ENCODE measurements around the gene NEDD8. TPM values are rescaled to one million over a fixed set of nuclear protein-coding genes. Genes with fewer than 3 reads are reported as not detected.

The NEDD8 gene
- polyA plus RNA-seq, 1 experiment = 242 TPM

- no peak for DNase-seq (ENCODE audit: low read depth)
- Histone ChIP-seq H3K36me3 (ENCODE audit: control insufficient read depth, insufficient read depth, low read length) (peaks cover 20% of the 10 kb centered on the region), H3K4me3 (ENCODE audit: low read depth, low read length) (no peak overlapping the region), H3K27me3 (ENCODE audit: control insufficient read depth, insufficient read depth, low read length) (no peaks in the 10 kb centered on the region)
- ChIA-PET CTCF (interaction anchor here (2.1 to 4.1 kb wide), 5 partner anchors 7 to 28 kb away, joined by 9 to 29 read pairs (median 16); partner anchors contain the start of genes TGM1 and TINF2), POLR2A (no interaction called here)
- no peak for TF ChIP-seq CTCF (IDR thresholded peaks at IDR 0.05; ENCODE audit: insufficient read depth, low read depth, low read length)
These were observed 37.2 kb upstream of the NEDD8 start for GRCh38 chr14:24269368-24269767.

- TF ChIP-seq CTCF (IDR thresholded peaks at IDR 0.05; ENCODE audit: insufficient read depth, low read depth, low read length) = no peak
- POLR2A ChIA-PET = no interaction called here
- no peaks in the 10 kb centered on the region for H3K27me3 ChIP-seq (ENCODE audit: control insufficient read depth, insufficient read depth, low read length)
- CTCF ChIA-PET = no interaction called here
- H3K4me3 ChIP-seq (ENCODE audit: low read depth, low read length) = no peak overlapping the region
- no peak for DNase-seq (ENCODE audit: low read depth)
- peaks cover 20% of the 10 kb centered on the region for H3K36me3 ChIP-seq (ENCODE audit: control insufficient read depth, insufficient read depth, low read length)
These were observed 36.1 kb upstream of the NEDD8 start for GRCh38 chr14:24268225-24268624.

- no peaks in the 10 kb centered on the region for H3K27me3 ChIP-seq (ENCODE audit: control insufficient read depth, insufficient read depth, low read length)
- ChIA-PET POLR2A (no interaction called here), CTCF (no interaction called here)
- no peak for TF ChIP-seq CTCF (IDR thresholded peaks at IDR 0.05; ENCODE audit: insufficient read depth, low read depth, low read length)
- peaks cover 20% of the 10 kb centered on the region for H3K36me3 ChIP-seq (ENCODE audit: control insufficient read depth, insufficient read depth, low read length)
- no peak for DNase-seq (ENCODE audit: low read depth)
- no peak overlapping the region for H3K4me3 ChIP-seq (ENCODE audit: low read depth, low read length)
These were observed 35.3 kb upstream of the NEDD8 start for GRCh38 chr14:24267516-24267915.

- POLR2A ChIA-PET = no interaction called here
These were observed 34.4 kb upstream of the NEDD8 start for GRCh38 chr14:24266344-24267244.

More at GRCh38 chr14:24266344-24267244, 34.4 kb upstream of the NEDD8 start:
- no peak overlapping the region for H3K4me3 ChIP-seq (ENCODE audit: low read depth, low read length)
- no peak for TF ChIP-seq CTCF (IDR thresholded peaks at IDR 0.05; ENCODE audit: insufficient read depth, low read depth, low read length)
- H3K36me3 ChIP-seq (ENCODE audit: control insufficient read depth, insufficient read depth, low read length) = peaks cover 20% of the 10 kb centered on the region
- no peaks in the 10 kb centered on the region for H3K27me3 ChIP-seq (ENCODE audit: control insufficient read depth, insufficient read depth, low read length)
- DNase-seq (ENCODE audit: low read depth) = no peak
- CTCF ChIA-PET = interaction anchor here (0.9 kb wide), 1 partner anchor 9 kb away, joined by 3 read pairs; no protein-coding TSS in a partner anchor
